Measurements from ENCODE around the gene PPP1CA. TPM values are rescaled to one million over a fixed set of nuclear protein-coding genes. Genes with fewer than 3 reads are reported as not detected.

PPP1CA gene
- total RNA-seq, 5 donors from 2014 or later (not counting 1 experiment from before 2014, with no cell fraction given) = 118 to 198 (median 186) TPM

DNA sequence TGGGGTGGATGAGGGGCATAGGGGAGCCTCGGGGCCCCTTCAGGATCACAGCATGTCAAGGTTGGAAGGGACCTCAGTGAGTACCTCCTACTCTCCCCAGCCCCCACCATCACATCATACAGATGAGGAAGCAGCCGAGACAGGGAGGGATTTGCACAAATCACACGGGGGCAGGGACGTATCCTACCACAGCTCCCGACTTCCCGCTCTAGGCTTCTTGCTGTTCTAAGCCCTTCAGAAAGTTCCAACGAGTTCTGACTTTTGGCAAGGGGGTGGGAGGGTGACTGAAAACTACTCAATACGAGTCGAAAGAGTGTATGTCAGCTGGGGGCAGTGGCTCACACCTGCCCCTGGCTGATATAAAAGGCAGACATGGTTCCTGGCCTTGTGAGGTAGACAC, 14.6 kb downstream of the PPP1CA start:
- peaks cover 0 to 3% of the 10 kb centered on the region in 2 experiments for H3K27me3 ChIP-seq (replicated peaks in 1 of 2; ENCODE audit: control insufficient read depth in 2 of 2, extremely low read depth in 1 of 2, insufficient read depth in 2 of 2, low read length in 1 of 2)
- peaks cover 0 to 31% of the 10 kb centered on the region in 2 experiments for H3K4me1 ChIP-seq (ENCODE audit: control insufficient read depth in 1 of 2, extremely low read depth in 1 of 2, insufficient read depth in 2 of 2, low read length in 2 of 2)
- H3K36me3 Mint-ChIP-seq = no peaks in the 10 kb centered on the region
- peaks cover 0 to 8% of the 10 kb centered on the region in 2 donors for H3K27me3 Mint-ChIP-seq
- H3K4me3 ChIP-seq (ENCODE audit: control insufficient read depth in 1 of 2, extremely low read depth in 1 of 2, low read length in 1 of 2) = no peak overlapping the region
- H3K9me3 ChIP-seq = no peaks in the 10 kb centered on the region
- H3K36me3 ChIP-seq (ENCODE audit: control insufficient read depth in 2 of 2, extremely low read depth in 1 of 2, insufficient read depth in 1 of 2, low read length in 1 of 2) = no peaks in the 10 kb centered on the region
- no peak overlapping the region for H3K4me3 Mint-ChIP-seq
- H3K4me1 Mint-ChIP-seq = peaks cover 21 to 25% (median 24%) of the 10 kb centered on the region in 3 donors
- no peak overlapping the region for H3K27ac ChIP-seq (ENCODE audit: low read length)
- no peaks in the 10 kb centered on the region for H3K9me3 Mint-ChIP-seq
- ATAC-seq (replicated peaks in 1 of 4) = no peak
- H3K27ac Mint-ChIP-seq = no peak overlapping the region
- DNase-seq = no peak
- CTCF ChIA-PET = interaction anchor here (0.6 to 1.9 kb wide), 6 partner anchors 27 to 242 kb away, joined by 3 to 8 read pairs (median 4); partner anchors contain the start of genes NUDT8 (in 1 of the 2) and POLD4 (in 1 of the 2)
- POLR2A ChIA-PET = interaction anchor here in 1 of 2 donors (0.6 to 0.7 kb wide), 2 partner anchors 31 to 744 kb away, joined by 3 read pairs; no protein-coding TSS in a partner anchor
- 46% methylated on average over 2 of the region's 9 CpGs for WGBS (ENCODE audit: insufficient coverage)

DNA sequence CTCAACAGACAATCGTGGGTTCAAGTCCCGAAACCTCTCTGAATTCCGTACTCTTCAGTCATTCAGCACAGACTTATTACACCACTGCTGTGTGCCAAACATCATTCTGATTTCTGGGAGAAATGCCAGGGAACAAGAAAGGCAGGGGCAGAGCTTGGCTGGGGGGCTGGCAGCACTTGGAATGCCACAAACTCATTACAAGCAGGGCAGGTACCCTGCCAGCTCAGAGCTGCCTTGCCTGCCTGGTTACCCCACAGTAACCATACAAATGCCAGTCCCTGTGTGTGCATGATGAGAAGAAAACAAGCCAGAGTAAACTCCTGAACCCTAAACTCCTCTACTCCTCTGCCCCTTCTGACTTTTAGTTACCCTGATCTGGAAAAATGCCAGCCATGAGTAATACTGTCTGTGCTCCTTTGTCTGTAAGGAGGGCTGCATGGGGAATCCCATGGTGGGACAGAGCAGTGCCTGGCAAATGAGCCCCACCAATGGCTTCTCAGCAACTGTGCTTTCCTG, 16.7 kb downstream of the PPP1CA start:
- H3K4me1 ChIP-seq (ENCODE audit: control insufficient read depth in 1 of 2, extremely low read depth in 1 of 2, insufficient read depth in 2 of 2, low read length in 2 of 2) = peaks cover 0 to 13% of the 10 kb centered on the region in 2 experiments
- DNase-seq (no peak), ATAC-seq (replicated peaks in 1 of 4) (no peak)
- no peak overlapping the region for H3K4me3 ChIP-seq (ENCODE audit: control insufficient read depth in 1 of 2, extremely low read depth in 1 of 2, low read length in 1 of 2)
- no peaks in the 10 kb centered on the region for H3K36me3 Mint-ChIP-seq
- H3K9me3 ChIP-seq = no peaks in the 10 kb centered on the region
- no peaks in the 10 kb centered on the region for H3K9me3 Mint-ChIP-seq
- H3K4me3 Mint-ChIP-seq = no peak overlapping the region
- peaks cover 3 to 8% of the 10 kb centered on the region in 2 donors for H3K27me3 Mint-ChIP-seq
- 92% methylated on average over 3 of the region's 3 CpGs for WGBS (ENCODE audit: insufficient coverage)
- peaks cover 15 to 23% (median 16%) of the 10 kb centered on the region in 3 donors for H3K4me1 Mint-ChIP-seq
- POLR2A ChIA-PET = no interaction called here
- CTCF ChIA-PET = interaction anchor here in 1 of 2 donors (1.1 kb wide), 1 partner anchor 32 kb away, joined by 3 read pairs; the partner anchor contains the start of gene POLD4
- H3K27me3 ChIP-seq (replicated peaks in 1 of 2; ENCODE audit: control insufficient read depth in 2 of 2, extremely low read depth in 1 of 2, insufficient read depth in 2 of 2, low read length in 1 of 2) = peaks cover 0 to 6% of the 10 kb centered on the region in 2 experiments
- H3K27ac ChIP-seq (ENCODE audit: low read length) = no peak overlapping the region
- no peak overlapping the region for H3K27ac Mint-ChIP-seq
- H3K36me3 ChIP-seq (ENCODE audit: control insufficient read depth in 2 of 2, extremely low read depth in 1 of 2, insufficient read depth in 1 of 2, low read length in 1 of 2) = no peaks in the 10 kb centered on the region

DNA sequence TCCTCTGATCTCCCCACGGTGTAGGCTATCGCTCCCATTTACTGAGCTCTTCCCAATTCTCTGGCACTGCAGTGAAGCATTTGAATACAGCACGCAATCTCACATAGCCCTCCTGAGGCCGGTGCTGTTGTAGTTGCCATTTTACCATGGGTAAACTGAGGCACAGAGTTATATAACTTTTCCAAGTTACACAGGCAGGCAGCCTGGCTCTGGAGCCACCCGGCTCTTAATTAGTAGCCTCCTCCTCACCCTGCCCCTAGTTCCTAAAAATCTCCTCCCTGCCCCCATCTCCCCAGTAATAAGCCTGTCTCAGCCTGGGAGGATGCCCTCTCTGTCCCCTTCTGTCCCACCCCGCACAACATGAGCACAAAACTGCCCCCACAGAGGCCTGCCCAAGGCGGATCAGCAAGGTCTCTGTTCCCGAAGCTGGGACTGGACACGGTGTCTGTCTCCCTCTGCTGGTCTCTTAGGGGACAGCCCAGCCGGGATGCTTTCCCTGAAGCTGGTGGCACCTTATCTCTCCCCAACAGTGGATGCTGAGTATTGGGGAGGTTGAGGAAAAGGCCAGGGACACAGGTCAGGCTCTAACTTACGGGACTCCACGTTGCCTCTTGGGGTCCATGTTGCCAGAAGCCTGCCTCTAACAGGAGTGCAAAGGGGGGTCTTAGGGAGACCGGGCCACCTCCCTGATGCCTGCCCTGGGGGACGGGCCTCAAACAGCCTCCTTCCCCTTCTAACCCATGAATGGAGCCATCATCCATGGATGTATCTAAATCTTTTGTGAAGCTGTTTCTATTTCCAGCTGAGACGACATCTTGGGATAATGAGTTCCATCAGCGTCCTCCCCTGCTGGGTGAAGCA, 19.2 kb downstream of the PPP1CA start:
- ATAC-seq (replicated peaks in 1 of 4) = peak; percentile 91 to 95 (median 92)
- WGBS (ENCODE audit: insufficient coverage) = 61% methylated on average over 9 of the region's 16 CpGs
- Mint-ChIP-seq H3K9me3 (no peaks in the 10 kb centered on the region), H3K4me3 (no peak overlapping the region), H3K27me3 (peaks cover 3 to 8% of the 10 kb centered on the region in 2 donors), H3K4me1 (peaks cover 5 to 13% (median 5%) of the 10 kb centered on the region in 3 donors), H3K27ac (peak overlapping the region in 1 of 2 donors; percentile 19), H3K36me3 (no peaks in the 10 kb centered on the region)
- ChIA-PET POLR2A (interaction anchor here in 1 of 2 donors (0.6 kb wide), 1 partner anchor 40 kb away, joined by 4 read pairs; no protein-coding TSS in a partner anchor), CTCF (interaction anchor here (0.5 to 7.0 kb wide), 17 partner anchors 9 to 213 kb away, joined by 3 to 128 read pairs (median 5); partner anchors contain the start of genes POLD4 (in 2 of the 2) and CLCF1 (in 1 of the 2))
- no peaks in the 10 kb centered on the region for H3K36me3 ChIP-seq (ENCODE audit: control insufficient read depth in 2 of 2, extremely low read depth in 1 of 2, insufficient read depth in 1 of 2, low read length in 1 of 2)
- peak; percentile 54 to 90 (median 78) for DNase-seq
- peaks cover 0 to 14% of the 10 kb centered on the region in 2 experiments for H3K27me3 ChIP-seq (replicated peaks in 1 of 2; ENCODE audit: control insufficient read depth in 2 of 2, extremely low read depth in 1 of 2, insufficient read depth in 2 of 2, low read length in 1 of 2)
- H3K9me3 ChIP-seq = no peaks in the 10 kb centered on the region
- H3K4me3 ChIP-seq (ENCODE audit: control insufficient read depth in 1 of 2, extremely low read depth in 1 of 2, low read length in 1 of 2) = no peak overlapping the region
- peaks cover 0 to 8% of the 10 kb centered on the region in 2 experiments for H3K4me1 ChIP-seq (ENCODE audit: control insufficient read depth in 1 of 2, extremely low read depth in 1 of 2, insufficient read depth in 2 of 2, low read length in 2 of 2)
- no peak overlapping the region for H3K27ac ChIP-seq (ENCODE audit: low read length)

DNA sequence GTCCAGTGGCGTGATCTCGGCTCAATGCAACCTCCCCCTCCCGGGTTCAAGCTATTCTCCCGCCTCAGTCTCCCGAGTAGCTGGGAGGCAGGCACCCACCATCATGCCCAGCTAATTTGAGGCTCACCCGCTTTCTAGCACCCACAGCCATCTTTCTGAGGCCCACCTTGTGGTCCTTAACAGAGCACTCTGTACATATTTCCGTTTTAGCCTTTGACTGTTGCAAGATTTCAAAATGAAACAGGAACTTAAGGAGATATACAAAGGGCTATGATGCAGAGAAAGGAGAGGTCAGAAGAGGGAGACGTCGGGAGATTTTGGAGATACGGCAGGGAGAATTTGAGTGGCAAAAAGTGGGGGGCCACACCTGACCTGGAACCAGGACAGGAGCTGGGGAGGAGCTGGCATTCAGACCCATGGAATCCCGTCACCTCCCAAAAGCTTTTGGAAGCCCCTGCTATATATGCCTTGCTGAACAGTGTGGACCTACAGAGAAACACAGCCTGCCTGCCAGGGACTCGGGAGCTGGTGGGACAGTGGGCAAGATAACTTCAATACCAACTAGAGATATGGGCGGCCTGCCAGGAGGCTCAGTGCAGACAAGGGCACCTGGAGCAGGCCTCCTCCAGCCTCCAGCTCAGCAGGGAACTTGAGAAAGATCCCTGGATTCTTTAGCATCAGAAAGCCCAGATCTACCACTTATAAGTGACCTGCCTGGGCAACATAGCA, 20.2 kb downstream of the PPP1CA start:
- 80% methylated on average over 10 of the region's 13 CpGs for WGBS (ENCODE audit: insufficient coverage)
- Mint-ChIP-seq H3K9me3 (no peaks in the 10 kb centered on the region), H3K4me3 (no peak overlapping the region), H3K36me3 (no peaks in the 10 kb centered on the region), H3K27me3 (peaks cover 3 to 8% of the 10 kb centered on the region in 2 donors), H3K27ac (peak overlapping the region; percentile 13 to 76), H3K4me1 (peaks cover 5 to 13% (median 5%) of the 10 kb centered on the region in 3 donors)
- no peaks in the 10 kb centered on the region for H3K36me3 ChIP-seq (ENCODE audit: control insufficient read depth in 2 of 2, extremely low read depth in 1 of 2, insufficient read depth in 1 of 2, low read length in 1 of 2)
- H3K9me3 ChIP-seq = no peaks in the 10 kb centered on the region
- H3K4me3 ChIP-seq (ENCODE audit: control insufficient read depth in 1 of 2, extremely low read depth in 1 of 2, low read length in 1 of 2) = no peak overlapping the region
- no peak for ATAC-seq (replicated peaks in 1 of 4)
- peaks cover 0 to 18% of the 10 kb centered on the region in 2 experiments for H3K27me3 ChIP-seq (replicated peaks in 1 of 2; ENCODE audit: control insufficient read depth in 2 of 2, extremely low read depth in 1 of 2, insufficient read depth in 2 of 2, low read length in 1 of 2)
- H3K4me1 ChIP-seq (ENCODE audit: control insufficient read depth in 1 of 2, extremely low read depth in 1 of 2, insufficient read depth in 2 of 2, low read length in 2 of 2) = peaks cover 0 to 8% of the 10 kb centered on the region in 2 experiments
- ChIA-PET POLR2A (interaction anchor here in 1 of 2 donors (0.6 kb wide), 1 partner anchor 39 kb away, joined by 4 read pairs; no protein-coding TSS in a partner anchor), CTCF (interaction anchor here (0.6 to 7.0 kb wide), 14 partner anchors 7 to 128 kb away, joined by 3 to 128 read pairs (median 4); partner anchors contain the start of genes POLD4 (in 2 of the 2) and CLCF1 (in 1 of the 2))
- DNase-seq = no peak
- H3K27ac ChIP-seq (ENCODE audit: low read length) = no peak overlapping the region

DNA sequence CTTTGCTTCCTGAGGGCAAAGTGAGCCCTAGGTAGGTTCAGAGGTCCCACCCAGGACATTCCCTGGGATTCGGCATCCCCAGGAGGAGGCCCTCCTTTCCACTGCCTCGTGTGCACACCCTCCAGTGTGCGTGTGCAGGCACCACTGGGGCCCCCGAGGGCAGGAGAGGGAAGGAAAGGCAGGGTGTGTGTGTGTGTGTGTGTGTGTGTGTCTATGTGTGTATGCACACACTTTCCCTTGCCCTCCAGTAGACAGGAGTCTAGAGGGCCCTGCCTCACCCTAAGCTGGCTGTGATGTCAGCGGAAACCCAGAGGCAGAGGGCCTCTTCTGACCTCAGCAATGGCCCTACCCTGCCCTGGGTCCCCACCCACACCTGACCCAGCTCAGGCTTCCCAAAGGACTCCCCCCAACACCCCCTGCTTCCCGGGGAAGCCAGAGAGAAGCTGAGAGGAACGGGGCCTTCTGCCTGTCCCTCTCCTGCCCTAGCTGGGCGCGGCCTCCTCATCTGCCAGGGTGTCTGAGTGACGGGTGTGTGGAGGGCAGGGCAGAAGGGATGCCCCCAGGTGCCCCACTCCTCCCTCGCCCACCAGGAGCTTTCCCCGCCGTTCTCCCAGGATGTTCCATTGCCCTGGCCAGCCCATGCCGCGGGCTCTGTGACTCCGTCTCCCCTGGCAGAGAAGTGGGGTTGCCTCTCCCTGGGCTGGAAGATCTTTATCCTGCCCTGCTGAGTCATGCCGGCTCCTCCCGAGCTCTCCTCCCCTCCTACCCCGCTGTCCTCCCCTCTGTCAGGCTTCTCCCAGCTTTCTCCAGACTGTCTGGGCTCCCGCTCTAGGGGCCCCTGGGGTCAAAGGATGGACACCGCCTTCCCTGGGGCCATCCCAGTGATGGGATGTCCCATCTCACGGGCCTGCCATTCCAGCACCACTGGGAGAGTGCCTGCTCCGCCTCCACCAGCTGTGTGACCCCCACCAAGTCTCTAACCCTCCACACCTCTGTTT, 22.3 kb downstream of the PPP1CA start:
- ChIA-PET CTCF (interaction anchor here (0.6 to 7.0 kb wide), 4 partner anchors 9 to 72 kb away, joined by 3 to 128 read pairs (median 20); partner anchors contain the start of gene POLD4 (in 1 of the 2)), POLR2A (no interaction called here)
- Histone ChIP-seq H3K36me3 (ENCODE audit: control insufficient read depth in 2 of 2, extremely low read depth in 1 of 2, insufficient read depth in 1 of 2, low read length in 1 of 2) (no peaks in the 10 kb centered on the region), H3K4me3 (ENCODE audit: control insufficient read depth in 1 of 2, extremely low read depth in 1 of 2, low read length in 1 of 2) (no peak overlapping the region), H3K9me3 (no peaks in the 10 kb centered on the region), H3K4me1 (ENCODE audit: control insufficient read depth in 1 of 2, extremely low read depth in 1 of 2, insufficient read depth in 2 of 2, low read length in 2 of 2) (peaks cover 2 to 27% of the 10 kb centered on the region in 2 experiments), H3K27me3 (replicated peaks in 1 of 2; ENCODE audit: control insufficient read depth in 2 of 2, extremely low read depth in 1 of 2, insufficient read depth in 2 of 2, low read length in 1 of 2) (peaks cover 0 to 31% of the 10 kb centered on the region in 2 experiments), H3K27ac (ENCODE audit: low read length) (no peak overlapping the region)
- WGBS (ENCODE audit: insufficient coverage) = 96% methylated on average over 12 of the region's 23 CpGs
- H3K27me3 Mint-ChIP-seq = peaks cover 3 to 5% of the 10 kb centered on the region in 2 donors
- DNase-seq = no peak
- no peak overlapping the region for H3K4me3 Mint-ChIP-seq
- H3K9me3 Mint-ChIP-seq = no peaks in the 10 kb centered on the region
- H3K4me1 Mint-ChIP-seq = peaks cover 14 to 24% (median 14%) of the 10 kb centered on the region in 3 donors
- H3K27ac Mint-ChIP-seq = no peak overlapping the region
- ATAC-seq (replicated peaks in 1 of 4) = no peak
- no peaks in the 10 kb centered on the region for H3K36me3 Mint-ChIP-seq
